SW480 (cell line): Measurements from ENCODE around the gene OSBPL6.

Experiments
- DNase-seq: peaks from one replicate; pipeline ENCODE4 v3.0.0-alpha.2; 2016; ENCODE audit warnings: low spot score

OSBPL6 gene

GRCh38 chr2:178448968-178449661 is 254.8 kb downstream of the OSBPL6 start:
- DNase-seq: no peak

DNA sequence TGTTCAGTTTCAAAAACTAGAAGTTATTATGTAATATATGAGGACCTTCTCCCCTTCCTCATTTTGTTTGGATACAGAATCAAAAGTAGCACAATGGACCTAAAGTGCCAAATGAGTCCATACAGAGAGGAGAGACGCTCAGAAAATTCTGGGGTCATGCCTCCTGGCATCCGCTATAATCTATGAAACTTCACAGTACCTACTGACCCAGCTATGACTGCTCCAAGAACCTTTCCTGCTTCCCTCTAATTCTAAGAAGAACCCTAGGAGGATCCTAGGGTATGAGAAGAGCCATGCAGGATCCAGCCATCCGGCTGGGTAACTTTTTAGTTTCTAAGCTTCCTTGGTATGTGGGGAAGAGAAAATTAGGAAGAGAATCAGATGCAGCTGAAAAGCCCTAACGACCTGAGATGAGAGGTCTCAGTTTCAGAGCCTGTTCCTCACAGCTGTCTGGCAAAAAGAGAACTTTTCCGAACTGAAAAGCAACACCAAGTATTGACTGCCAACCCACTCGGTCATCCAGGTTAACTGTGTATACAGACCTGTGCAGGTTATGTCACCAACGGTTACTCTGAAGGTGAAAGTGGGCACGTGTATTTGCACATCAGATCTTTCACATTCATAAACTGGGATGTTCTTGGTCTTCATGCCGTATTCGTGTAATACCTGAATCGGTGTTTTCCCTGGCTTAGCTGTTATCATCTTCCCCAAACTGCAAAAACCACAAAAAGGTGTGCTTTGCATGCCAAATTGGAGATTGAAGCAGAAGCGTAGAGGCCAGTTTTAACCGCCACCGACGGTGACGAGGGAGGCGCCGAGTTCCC is 255.6 kb downstream of the OSBPL6 start:
- peak; percentile 18 for DNase-seq

- DNase-seq: peak; percentile 75
Measured at GRCh38 chr2:178450524-178450773, 256.1 kb downstream of the OSBPL6 start.

DNA sequence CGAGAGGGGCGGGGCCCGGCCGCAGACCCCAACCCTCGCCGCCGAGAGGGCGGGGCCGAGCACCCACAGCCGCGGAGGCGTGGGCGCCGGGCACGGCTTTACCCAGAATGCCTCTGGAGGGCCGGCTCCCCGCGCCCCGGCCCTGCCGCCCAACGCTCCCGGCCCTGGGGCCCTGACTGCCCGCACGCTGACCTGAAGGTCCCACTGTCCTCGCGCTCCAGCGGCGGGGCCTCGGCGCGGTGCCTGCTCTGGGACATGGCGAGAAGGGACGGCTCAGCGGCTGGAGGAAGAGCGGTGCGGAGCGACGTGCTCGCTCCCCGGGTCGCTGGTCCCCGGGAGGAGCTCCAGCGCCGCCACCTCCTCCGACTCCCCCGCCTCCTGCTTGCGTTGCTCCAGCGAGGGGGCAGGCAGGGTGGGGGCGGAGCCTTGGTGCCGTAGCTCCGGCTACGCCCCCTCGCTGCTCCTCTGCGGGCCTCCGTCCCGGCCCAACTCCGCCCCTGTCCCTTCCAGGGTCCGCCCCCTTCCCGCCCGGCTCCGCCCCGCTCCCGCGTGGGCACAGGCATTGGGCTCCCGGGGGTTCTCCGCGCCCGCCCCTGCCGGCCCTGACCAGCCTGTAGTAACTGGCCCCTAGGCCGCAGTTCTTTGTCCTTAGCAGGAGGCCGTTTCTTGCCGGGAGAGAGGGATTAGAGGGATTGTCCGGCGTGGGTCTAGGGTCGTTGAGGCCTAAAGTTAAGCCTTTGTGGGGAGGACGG is 256.6 kb downstream of the OSBPL6 start, which contains the start of the genes PJVK and PRKRA:
TSS of gene PJVK (plus strand) at position 605 of the 752 bp plus-strand sequence. CDS start 2,032 bp downstream, outside the sequence.
TSS of gene PRKRA (minus strand) at position 402 of the 752 bp plus-strand sequence. CDS start at position 257, 145 bp downstream.
- peak; percentile 95 for DNase-seq

- DNase-seq: no peak
Measured at GRCh38 chr2:178452334-178452733, 258.0 kb downstream of the OSBPL6 start.
